MM.1S (cell line): ENCODE measurements around the gene TMEM273.

Source experiments
- DNase-seq: peaks from one replicate; pipeline ENCODE4 v3.0.0-alpha.2; 2015
- H2AFZ ChIP-seq: fragments of 300-600 bp; sonication (generic); 2 replicates; pipeline ENCODE4 v1.6.0; 2016; ENCODE audit warnings: antibody characterized with exemption, low read length
- H3F3A ChIP-seq: fragments of 300-600 bp; sonication (generic); 2 replicates; pipeline ENCODE4 v1.6.1; 2016; ENCODE audit warnings: mild to moderate bottlenecking, antibody characterized with exemption, low read length, moderate library complexity, mixed read lengths; ENCODE audit not compliant: insufficient read depth
- H3K27ac ChIP-seq: fragments of 300-600 bp; sonication (generic); 2 replicates; pipeline ENCODE4 v1.5.1; 2016; ENCODE audit warnings: mild to moderate bottlenecking, low read length
- H3K27me3 ChIP-seq: fragments of 300-600 bp; sonication (generic); replicated peaks from 2 replicates; pipeline ENCODE4 v1.6.0; 2016; ENCODE audit warnings: low read length; ENCODE audit not compliant: insufficient read depth
- H3K36me3 ChIP-seq: fragments of 300-600 bp; sonication (generic); replicated peaks from 2 replicates; pipeline ENCODE4 v1.6.1; 2016; ENCODE audit warnings: mild to moderate bottlenecking, low read length, mixed read lengths; ENCODE audit not compliant: insufficient read depth
- H3K4me1 ChIP-seq: fragments of 300-600 bp; sonication (generic); 2 replicates; pipeline ENCODE4 v1.6.1; 2016; ENCODE audit warnings: low read length, mixed read lengths
- H3K4me2 ChIP-seq: fragments of 300-600 bp; sonication (generic); 2 replicates; pipeline ENCODE4 v1.6.0; 2016; ENCODE audit warnings: low read depth, low read length
- H3K4me3 ChIP-seq: fragments of 300-600 bp; sonication (generic); 2 replicates; pipeline ENCODE4 v1.5.1; 2016; ENCODE audit warnings: low read length, mixed read lengths
- H3K79me2 ChIP-seq: fragments of 300-600 bp; sonication (generic); 2 replicates; pipeline ENCODE4 v1.6.1; 2016; ENCODE audit warnings: mixed run types, low read length, mixed read lengths
- H3K9ac ChIP-seq: fragments of 300-600 bp; sonication (generic); 2 replicates; pipeline ENCODE4 v1.6.1; 2016; ENCODE audit warnings: low read length, mixed read lengths
- H3K9me2 ChIP-seq: fragments of 300-600 bp; sonication (generic); replicated peaks from 2 replicates; pipeline ENCODE4 v1.6.1; 2016; ENCODE audit warnings: mild to moderate bottlenecking, low read length, mixed read lengths; ENCODE audit not compliant: insufficient read depth
- H3K9me3 ChIP-seq: fragments of 300-600 bp; sonication (generic); replicated peaks from 2 replicates; pipeline ENCODE4 v1.6.1; 2016; ENCODE audit warnings: mild to moderate bottlenecking, low read length, mixed read lengths; ENCODE audit not compliant: insufficient read depth
- H4K20me1 ChIP-seq: fragments of 300-600 bp; sonication (generic); 2 replicates; pipeline ENCODE4 v1.6.1; 2016; ENCODE audit warnings: mild to moderate bottlenecking, low read length, moderate library complexity, mixed read lengths; ENCODE audit not compliant: insufficient read depth
- EZH2 ChIP-seq: fragments of 300-600 bp; sonication (generic); optimal IDR thresholded peaks from 2 replicates; pipeline ENCODE3; 2017; ENCODE audit warnings: low read depth, mild to moderate bottlenecking, antibody characterized with exemption, low read length, mixed read lengths
- EZH2phosphoT487 ChIP-seq: fragments of 300-600 bp; sonication (generic); IDR thresholded peaks from 2 replicates; pipeline ENCODE4 v1.6.1; 2018; ENCODE audit warnings: antibody characterized with exemption, low read length
- TF ChIP-seq, protein P1 (sequence below): fragments of 300-600 bp; sonication (generic); IDR thresholded peaks from 2 replicates; pipeline ENCODE4 v1.5.1; 2016; ENCODE audit warnings: antibody characterized with exemption, low read length, mixed read lengths

TMEM273 gene

DNA sequence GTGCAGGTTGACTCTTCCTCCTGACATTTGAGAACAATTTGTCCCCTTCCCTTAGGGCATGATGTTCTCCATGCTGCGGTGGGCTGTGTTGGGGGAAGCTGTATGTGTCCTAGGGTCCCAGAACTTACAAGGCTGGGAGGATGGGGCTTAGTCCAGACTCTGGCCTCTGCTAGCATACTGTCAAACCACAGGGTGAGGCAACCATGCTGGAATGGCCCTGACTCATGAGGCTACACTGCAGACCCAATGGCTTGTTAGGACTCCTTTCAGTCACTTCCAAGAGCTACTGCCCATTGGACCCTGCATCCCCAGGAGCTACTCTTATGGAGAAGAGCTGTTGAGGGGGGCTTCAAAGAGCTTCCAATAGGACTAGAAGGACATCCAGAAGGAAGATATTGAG lies 34.2 kb downstream of the TMEM273 start:
- Histone ChIP-seq H3K79me2 (no peaks in the 10 kb centered on the region), H3F3A (no peaks in the 10 kb centered on the region), H3K4me2 (no peak overlapping the region), H2AFZ (no peak overlapping the region), H3K9me3 (no peaks in the 10 kb centered on the region), H3K4me3 (no peak overlapping the region), H3K27me3 (no peaks in the 10 kb centered on the region), H3K4me1 (no peaks in the 10 kb centered on the region), H3K9ac (no peak overlapping the region), H4K20me1 (no peaks in the 10 kb centered on the region), H3K36me3 (no peaks in the 10 kb centered on the region), H3K9me2 (no peaks in the 10 kb centered on the region), H3K27ac (no peak overlapping the region)
- DNase-seq, result no peak
- no peak for TF ChIP-seq EZH2
- TF ChIP-seq, protein P1, sequence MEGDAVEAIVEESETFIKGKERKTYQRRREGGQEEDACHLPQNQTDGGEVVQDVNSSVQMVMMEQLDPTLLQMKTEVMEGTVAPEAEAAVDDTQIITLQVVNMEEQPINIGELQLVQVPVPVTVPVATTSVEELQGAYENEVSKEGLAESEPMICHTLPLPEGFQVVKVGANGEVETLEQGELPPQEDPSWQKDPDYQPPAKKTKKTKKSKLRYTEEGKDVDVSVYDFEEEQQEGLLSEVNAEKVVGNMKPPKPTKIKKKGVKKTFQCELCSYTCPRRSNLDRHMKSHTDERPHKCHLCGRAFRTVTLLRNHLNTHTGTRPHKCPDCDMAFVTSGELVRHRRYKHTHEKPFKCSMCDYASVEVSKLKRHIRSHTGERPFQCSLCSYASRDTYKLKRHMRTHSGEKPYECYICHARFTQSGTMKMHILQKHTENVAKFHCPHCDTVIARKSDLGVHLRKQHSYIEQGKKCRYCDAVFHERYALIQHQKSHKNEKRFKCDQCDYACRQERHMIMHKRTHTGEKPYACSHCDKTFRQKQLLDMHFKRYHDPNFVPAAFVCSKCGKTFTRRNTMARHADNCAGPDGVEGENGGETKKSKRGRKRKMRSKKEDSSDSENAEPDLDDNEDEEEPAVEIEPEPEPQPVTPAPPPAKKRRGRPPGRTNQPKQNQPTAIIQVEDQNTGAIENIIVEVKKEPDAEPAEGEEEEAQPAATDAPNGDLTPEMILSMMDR, result no peak
- TF ChIP-seq EZH2phosphoT487, result no peak

DNA sequence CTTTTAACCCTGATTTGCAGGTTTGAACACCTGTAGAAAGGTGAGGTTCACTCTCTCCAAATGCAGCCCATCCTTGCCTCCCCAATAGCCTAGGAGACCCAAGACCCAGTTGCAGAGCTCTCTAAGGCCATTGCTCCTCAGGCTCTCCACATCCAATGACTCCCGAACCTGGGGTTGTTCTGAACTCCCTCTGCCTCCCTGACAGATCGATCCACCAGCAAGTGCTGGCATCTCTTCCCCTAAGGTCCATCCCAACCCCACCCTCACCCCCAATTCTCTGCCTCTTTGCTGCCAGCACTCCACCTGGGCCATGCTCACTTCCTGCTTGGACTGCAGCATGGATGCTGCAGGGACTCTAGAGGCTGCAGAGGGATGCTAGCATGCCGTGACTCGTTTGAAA lies 35.1 kb downstream of the TMEM273 start:
- no peak overlapping the region for H3K4me3 ChIP-seq
- H3K9me2 ChIP-seq, result no peaks in the 10 kb centered on the region
- H2AFZ ChIP-seq, result no peak overlapping the region
- H3K79me2 ChIP-seq, result no peaks in the 10 kb centered on the region
- no peaks in the 10 kb centered on the region for H3K9me3 ChIP-seq
- TF ChIP-seq EZH2phosphoT487 (no peak), EZH2 (no peak)
- TF ChIP-seq, protein P1, result no peak
- no peaks in the 10 kb centered on the region for H3K27me3 ChIP-seq
- no peak overlapping the region for H3K4me2 ChIP-seq
- H3K4me1 ChIP-seq, result no peaks in the 10 kb centered on the region
- no peak overlapping the region for H3K9ac ChIP-seq
- no peak for DNase-seq
- H3K27ac ChIP-seq, result no peak overlapping the region
- H4K20me1 ChIP-seq, result no peaks in the 10 kb centered on the region
- H3K36me3 ChIP-seq, result no peaks in the 10 kb centered on the region
- no peaks in the 10 kb centered on the region for H3F3A ChIP-seq

DNA sequence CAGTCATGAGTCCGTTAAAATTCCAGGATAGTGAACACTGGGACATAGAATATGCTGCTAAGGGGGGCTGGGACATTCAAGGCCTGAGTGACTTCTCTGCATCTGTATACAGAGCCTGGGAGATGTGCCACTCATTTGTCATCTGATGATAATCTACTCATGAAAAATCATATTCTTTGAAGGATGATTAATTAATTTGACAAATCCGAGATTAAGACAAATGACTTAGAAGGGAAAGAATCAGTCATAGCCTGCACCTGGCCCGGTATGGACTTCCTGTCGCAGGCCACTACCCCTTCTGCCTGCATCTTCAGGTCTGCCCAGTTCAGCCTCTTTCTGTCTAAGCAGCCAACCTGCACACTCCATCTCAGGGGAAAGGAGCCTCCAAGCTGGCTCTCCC lies 35.5 kb downstream of the TMEM273 start:
- Histone ChIP-seq H3K9me2 (no peaks in the 10 kb centered on the region), H3K4me3 (no peak overlapping the region), H3F3A (no peaks in the 10 kb centered on the region), H3K9ac (no peak overlapping the region), H3K79me2 (no peaks in the 10 kb centered on the region), H3K4me2 (no peak overlapping the region), H3K36me3 (no peaks in the 10 kb centered on the region), H3K27me3 (no peaks in the 10 kb centered on the region), H2AFZ (no peak overlapping the region), H3K4me1 (no peaks in the 10 kb centered on the region), H3K27ac (no peak overlapping the region), H3K9me3 (no peaks in the 10 kb centered on the region), H4K20me1 (no peaks in the 10 kb centered on the region)
- TF ChIP-seq EZH2phosphoT487, result no peak
- no peak for TF ChIP-seq EZH2
- TF ChIP-seq, protein P1, result no peak
- DNase-seq, result no peak
